Measurements from ENCODE around the gene KLK8. TPM values are rescaled to one million over a fixed set of nuclear protein-coding genes. Genes with fewer than 3 reads are reported as not detected.
"Not testable (repeated sequence)": the region's sequence is repeated elsewhere in the genome, so short reads cannot be mapped to it uniquely, and the experiment has no call there.

Gene KLK8
- total RNA-seq, 2 donors from 2014 or later, result 0.53 TPM; not detected in 1

GRCh38 chr19:50998061-50998460, 3.3 kb downstream of the KLK8 start:
- ATAC-seq (no peak), DNase-seq (no peak)
- intact Hi-C loops (cut with DNase I), result no loop called here

DNA sequence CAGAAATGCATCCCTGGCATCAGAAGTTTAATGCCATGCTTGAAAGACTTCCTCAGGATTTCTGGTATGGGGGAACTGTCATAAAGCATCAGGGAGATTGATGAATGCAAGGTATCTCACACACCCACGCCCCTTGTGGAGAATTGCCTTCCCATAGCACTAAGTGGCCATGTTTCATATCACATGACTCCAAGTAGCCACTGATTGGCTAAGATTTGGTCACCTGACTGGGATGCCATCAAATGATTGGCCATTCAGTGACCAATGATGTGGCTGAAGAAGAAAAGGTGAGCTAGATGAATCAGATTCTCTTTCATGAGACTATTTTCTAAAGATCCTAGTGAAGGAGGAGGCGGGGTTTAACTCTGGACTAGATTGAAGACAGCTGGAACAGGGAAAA, 7.3 kb downstream of the KLK8 start:
- ATAC-seq, result no peak
- intact Hi-C loops (cut with DNase I), result no loop called here
- no peak for DNase-seq

DNA sequence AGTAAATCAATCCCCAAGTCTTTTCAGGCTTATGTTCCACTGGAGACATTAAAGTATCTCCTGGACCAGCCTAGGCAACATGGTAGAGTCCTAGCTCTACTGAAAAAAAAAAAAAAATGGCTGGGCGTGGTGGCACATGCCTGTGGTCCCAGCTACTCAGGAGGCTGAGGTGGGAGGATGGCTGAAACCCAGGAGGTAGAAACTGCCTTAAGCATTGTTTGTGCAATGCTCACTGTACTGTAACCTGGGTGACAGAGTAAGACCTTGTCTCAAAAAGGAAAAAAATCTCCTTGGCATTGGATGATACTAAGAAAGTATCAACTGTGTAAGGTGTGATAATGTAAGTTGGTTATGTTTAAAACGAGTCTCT, 8.8 kb downstream of the KLK8 start:
- intact Hi-C loops (cut with DNase I), result no loop called here
- no peak for DNase-seq
- ATAC-seq, result no peak

DNA sequence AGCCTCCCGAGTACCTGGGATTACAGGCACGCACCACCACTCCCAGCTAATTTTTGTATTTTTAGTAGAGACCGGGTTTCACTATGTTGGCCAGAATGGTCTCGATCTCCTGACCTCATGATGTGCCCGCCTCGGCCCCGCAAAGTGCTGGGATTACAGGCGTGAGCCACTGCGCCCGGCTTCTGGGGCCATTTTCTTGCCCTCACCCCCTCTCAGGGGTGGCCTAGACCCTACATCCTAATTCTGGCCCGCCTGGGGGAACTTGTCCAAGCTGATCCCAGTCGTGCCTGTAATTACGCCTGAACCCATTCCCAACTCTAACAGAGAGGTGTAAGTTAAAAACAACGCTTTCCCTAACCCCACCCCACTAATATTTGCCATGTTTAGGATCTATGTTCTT, 17.0 kb downstream of the KLK8 start:
- intact Hi-C loops (cut with DNase I); DNase-seq; ATAC-seq: not testable (repeated sequence)

DNA sequence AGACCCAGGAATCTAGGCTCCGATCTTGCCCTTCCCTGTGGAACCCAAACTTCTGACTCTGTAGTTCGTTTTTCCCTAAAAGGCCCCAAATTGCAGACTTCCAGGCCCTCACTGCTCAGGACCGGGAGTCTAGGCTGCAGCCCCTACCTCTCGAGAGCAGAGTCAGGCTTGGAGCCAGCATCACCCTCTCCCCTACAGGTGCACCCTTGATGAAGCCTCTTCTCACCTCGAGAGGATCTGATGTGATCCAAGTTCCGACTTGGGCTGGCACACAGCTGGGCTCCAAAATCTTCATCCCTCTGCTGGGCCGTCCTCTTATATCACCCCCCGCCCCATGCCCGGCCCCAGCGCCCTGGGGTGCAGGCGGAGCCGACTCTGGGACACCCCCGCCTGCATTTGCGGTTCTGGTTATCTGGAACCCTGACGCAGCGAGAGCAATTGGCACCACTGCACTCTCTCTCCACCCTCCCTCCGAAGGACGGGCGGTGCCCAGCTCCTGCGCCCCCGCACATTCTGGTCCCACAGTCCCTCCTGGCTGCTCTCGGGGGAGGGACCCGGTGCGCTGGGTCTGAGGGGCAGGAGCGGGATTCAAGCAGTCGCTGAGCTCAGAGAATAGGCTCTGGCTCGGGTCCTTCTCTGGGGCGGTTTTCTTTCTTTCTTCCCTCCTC, 17.6 kb downstream of the KLK8 start, which contains the start of gene KLK7:
Gene KLK7, minus strand, starts transcription at position 293 of the 668 bp plus-strand sequence. CDS start 1,518 bp downstream, outside the sequence.
- ATAC-seq, result peak in 1 of 2 donors; percentile 69
- intact Hi-C loops (cut with DNase I), result no loop called here
- DNase-seq, result no peak

- DNase-seq (no peak), ATAC-seq (no peak)
- intact Hi-C loops (cut with DNase I), result no loop called here
Measured at GRCh38 chr19:50982186-50982585, 19.2 kb downstream of the KLK8 start.

- no peak for DNase-seq
- intact Hi-C loops (cut with DNase I), result no loop called here
- ATAC-seq, result no peak
Measured at GRCh38 chr19:50981587-50982146, 19.7 kb downstream of the KLK8 start.

- no peak for ATAC-seq
- DNase-seq, result no peak
- intact Hi-C loops (cut with DNase I), result no loop called here
Measured at GRCh38 chr19:50980208-50980607, 21.2 kb downstream of the KLK8 start.

- no peak for DNase-seq
- intact Hi-C loops (cut with DNase I), result no loop called here
- ATAC-seq, result no peak
Measured at GRCh38 chr19:50979758-50980157, 21.6 kb downstream of the KLK8 start.

GRCh38 chr19:50978772-50979390, 22.5 kb downstream of the KLK8 start:
- ATAC-seq (peak in 1 of 2 donors; percentile 30), DNase-seq (no peak)
- intact Hi-C loops (cut with DNase I), result no loop called here

DNA sequence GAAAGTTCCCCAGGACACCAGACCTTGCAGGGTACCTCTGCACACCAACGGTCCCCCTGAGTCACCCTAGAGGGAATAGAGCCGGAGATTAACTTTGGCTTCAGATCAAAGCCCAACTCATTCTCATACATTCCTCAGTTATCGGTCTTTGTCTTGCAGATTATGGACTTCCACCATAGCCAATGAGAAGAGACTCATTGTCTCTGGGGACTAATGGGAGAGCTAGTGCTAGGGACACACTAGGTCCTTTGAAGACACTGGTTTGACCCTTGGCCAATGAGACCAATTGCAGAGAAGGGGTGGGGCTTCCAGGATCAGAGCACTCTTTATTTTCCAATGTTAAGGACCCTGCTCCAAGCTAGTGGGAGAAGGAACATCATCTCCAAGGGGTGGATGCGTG, 23.8 kb downstream of the KLK8 start:
- no peak for DNase-seq
- intact Hi-C loops (cut with DNase I), result no loop called here
- ATAC-seq, result no peak

DNA sequence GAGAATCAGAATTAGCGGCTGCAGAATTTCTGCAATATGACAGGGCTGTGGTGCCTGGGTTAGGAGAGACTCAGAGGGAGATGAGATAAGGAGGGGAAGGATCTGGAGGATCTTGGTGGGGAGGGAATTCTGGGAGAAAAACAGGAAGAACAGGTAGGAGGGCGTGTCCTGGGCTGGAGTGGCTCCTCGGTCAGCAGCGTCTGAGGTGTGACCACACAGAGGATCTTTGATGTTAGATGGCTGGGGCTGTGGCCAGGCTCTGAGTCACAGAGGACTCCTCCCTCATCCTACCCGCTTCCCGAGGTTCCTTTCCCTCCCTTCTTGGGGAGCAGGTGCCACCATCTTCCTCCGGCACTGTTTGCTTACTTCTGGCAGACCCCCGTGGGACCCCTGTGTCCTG, 25.6 kb downstream of the KLK8 start:
- ATAC-seq, result peak in 1 of 2 donors; percentile 62
- DNase-seq, result no peak
- intact Hi-C loops (cut with DNase I), result no loop called here

GRCh38 chr19:50974702-50975556, 26.5 kb downstream of the KLK8 start:
- ATAC-seq, result no peak

DNA sequence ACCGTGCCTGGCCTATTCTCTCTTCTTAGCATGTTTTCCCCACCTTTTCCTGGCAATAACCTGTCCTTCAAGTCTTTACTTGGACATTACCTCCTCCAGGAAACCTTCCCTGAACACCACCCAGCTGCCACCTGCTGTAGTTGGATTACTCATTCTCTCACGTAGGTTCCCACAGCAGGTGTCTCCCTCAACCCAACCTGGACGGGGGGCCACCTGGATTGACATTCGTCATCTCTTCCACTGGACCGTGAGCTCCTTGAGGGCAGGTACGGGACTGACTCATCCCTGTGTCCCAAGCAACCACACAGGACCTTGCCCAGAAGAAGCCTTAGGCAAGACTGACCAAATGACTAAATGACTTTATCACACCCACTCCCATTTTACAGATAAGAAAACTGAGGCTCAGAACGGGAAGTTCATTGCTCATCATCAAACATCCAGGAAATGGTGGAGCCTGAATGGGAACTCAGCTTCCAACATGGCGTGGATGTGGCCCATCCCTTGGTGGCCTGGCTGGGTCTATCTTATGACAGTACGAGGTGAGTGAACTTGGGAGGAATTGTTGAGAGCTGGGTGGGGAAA, 28.5 kb downstream of the KLK8 start:
- DNase-seq (no peak), ATAC-seq (no peak)
- intact Hi-C loops (cut with DNase I), result no loop called here

More at GRCh38 chr19:50974702-50975556, 26.5 kb downstream of the KLK8 start:
- no peak for DNase-seq
- intact Hi-C loops (cut with DNase I), result no loop called here

DNA sequence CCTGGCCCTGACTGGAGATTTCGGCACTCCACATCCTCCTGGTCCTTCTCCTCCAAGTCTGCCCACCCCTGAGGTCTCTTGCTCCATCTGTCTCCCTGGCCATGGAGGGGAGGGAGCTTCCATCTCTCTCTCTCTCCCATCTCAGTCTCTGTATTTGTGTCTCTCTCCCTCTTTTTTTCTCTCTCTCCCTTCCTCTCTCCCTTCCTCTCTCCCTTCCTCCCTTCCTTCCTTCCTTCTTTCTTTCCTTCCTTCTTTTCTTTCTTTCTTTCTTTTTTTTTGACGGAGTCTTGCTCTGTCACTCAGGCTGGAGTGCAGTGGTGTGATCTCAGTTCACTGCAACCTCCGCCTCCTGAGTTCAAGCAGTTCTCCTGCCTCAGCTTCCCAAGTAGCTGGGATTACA, 31.6 kb downstream of the KLK8 start:
- intact Hi-C loops (cut with DNase I); DNase-seq; ATAC-seq: not testable (repeated sequence)

- ATAC-seq (no peak), DNase-seq (no peak)
- intact Hi-C loops (cut with DNase I), result no loop called here
Measured at GRCh38 chr19:50969413-50969760, 32.0 kb downstream of the KLK8 start, which contains the start of gene KLK6. Gene KLK6, minus strand, starts transcription at chr19:50969591. Its CDS starts 1,487 bp downstream, at chr19:50968104.

DNA sequence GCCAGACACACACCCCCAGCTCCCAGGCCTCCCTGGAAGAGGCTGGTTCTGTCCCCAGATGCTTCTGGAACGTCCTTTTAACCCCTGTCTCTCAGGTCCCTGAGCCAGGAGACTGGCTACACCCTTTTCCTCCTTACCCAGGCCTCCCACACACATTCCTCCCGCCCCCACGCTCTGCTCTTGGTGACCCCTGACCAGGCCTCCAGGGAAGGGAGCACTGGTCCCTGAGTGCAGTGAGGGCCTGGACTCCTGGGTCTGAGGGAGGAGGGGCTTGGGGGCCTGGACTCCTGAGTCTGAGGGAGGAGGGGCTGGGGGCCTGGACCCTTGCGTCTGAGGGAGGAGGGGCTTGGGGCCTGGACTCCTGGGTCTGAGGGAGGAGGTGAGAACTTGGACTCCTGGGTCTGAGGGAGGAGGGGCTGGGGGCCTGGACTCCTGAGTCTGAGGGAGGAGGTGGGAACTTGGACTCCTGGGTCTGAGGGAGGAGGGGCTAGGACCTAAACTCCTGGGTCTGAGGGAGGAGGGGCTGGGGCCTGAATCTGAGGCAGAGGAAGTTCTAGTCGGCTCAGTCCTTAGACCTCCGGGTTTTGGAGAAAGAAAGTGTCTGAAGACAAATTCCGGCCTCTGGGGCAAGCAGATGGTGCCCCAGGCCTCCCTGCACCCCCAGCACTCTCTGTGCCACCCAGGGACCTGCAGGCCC, 32.5 kb downstream of the KLK8 start:
- DNase-seq, result no peak
- intact Hi-C loops (cut with DNase I), result no loop called here
- no peak for ATAC-seq

DNA sequence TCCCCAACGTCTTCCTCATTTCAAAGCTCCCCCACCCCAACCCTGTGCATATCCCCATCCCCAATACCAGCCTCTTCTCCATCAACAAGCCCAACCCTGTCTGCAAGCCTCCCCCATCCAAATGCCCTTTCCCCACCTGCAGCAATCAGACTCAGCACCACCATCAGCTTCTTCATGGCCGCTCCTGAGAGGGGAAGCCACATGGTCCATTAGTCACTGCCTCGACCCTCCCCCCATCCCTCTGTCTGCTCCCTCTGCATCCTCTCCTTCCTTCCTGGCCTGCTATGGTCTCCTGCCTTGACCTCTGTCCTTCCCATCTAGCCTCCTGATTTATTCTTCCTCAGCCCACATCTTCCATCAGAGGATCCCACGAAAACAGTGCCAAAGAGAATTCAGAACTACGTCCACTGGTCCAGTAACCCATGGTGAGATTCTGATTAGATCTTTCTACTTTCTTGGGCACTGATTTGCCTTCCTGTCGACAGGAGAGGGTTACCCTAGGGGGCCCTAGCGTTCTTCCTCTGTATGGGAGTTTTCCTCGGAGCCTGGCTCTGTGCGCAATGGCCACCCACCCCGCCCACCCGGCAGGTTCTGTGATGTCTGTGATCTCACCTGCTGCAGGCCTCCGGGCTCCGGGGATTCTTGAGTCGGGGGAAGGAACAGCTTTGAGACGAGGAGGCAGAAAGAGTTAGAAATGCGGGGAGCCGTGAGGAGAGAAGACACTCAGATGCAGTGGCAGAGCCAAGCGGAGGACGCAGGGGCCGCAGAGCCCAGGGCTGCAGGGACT, 33.3 kb downstream of the KLK8 start:
- no peak for DNase-seq
- intact Hi-C loops (cut with DNase I), result no loop called here
- no peak for ATAC-seq

All from left cardiac atrium (tissue), 4 donors.